Endodermal cell (in vitro differentiated cells): ENCODE measurements around the gene KIAA0513. TPM values are rescaled to one million over a fixed set of nuclear protein-coding genes. Genes with fewer than 3 reads are reported as not detected.

Experiments
- DNase-seq: peaks from one replicate; pipeline ENCODE4 v3.0.0-alpha.2; 2017
- H3K27ac ChIP-seq: 2 replicates; pipeline ENCODE4 v1.5.1; 2013; ENCODE audit warnings: mild to moderate bottlenecking, low read depth, low read length, moderate library complexity
- H3K27me3 ChIP-seq: 2 replicates; pipeline ENCODE4 v1.6.1; 2013; ENCODE audit warnings: mild to moderate bottlenecking, low read length, moderate library complexity; ENCODE audit not compliant: insufficient read depth, control insufficient read depth, poor library complexity, severe bottlenecking
- H3K36me3 ChIP-seq: 2 replicates; pipeline ENCODE4 v1.7.0; 2013; ENCODE audit warnings: mild to moderate bottlenecking, low read length, moderate library complexity; ENCODE audit not compliant: control insufficient read depth, insufficient read depth
- H3K4me1 ChIP-seq: one replicate; pipeline ENCODE4 v1.7.0; 2013; ENCODE audit warnings: low read length; ENCODE audit not compliant: control insufficient read depth, insufficient read depth
- H3K4me3 ChIP-seq: 2 replicates; pipeline ENCODE4 v1.5.1; 2013; ENCODE audit warnings: mild to moderate bottlenecking, low read length, moderate library complexity
- H3K9ac ChIP-seq: 2 replicates; pipeline ENCODE4 v1.6.1; 2013; ENCODE audit warnings: mild to moderate bottlenecking, low read length, moderate library complexity; ENCODE audit not compliant: poor library complexity, severe bottlenecking; ENCODE audit errors: extremely low read depth
- H3K9me3 ChIP-seq: 2 replicates; pipeline ENCODE4 v1.6.1; 2013; ENCODE audit warnings: mild to moderate bottlenecking, low read length, moderate library complexity; ENCODE audit not compliant: control insufficient read depth
- H3K27ac Mint-ChIP-seq: 2 replicates; pipeline ENCODE4 v1.8.0; 2020; ENCODE audit warnings: mixed read lengths
- H3K27me3 Mint-ChIP-seq: 2 replicates; pipeline ENCODE4 v1.8.0; 2021; ENCODE audit warnings: mild to moderate bottlenecking, mixed read lengths; ENCODE audit not compliant: insufficient read depth
- H3K36me3 Mint-ChIP-seq: 2 replicates; pipeline ENCODE4 v1.8.0; 2020; ENCODE audit warnings: low read depth, mixed read lengths
- H3K4me1 Mint-ChIP-seq: 2 replicates; pipeline ENCODE4 v1.8.0; 2020; ENCODE audit warnings: mixed read lengths
- H3K4me3 Mint-ChIP-seq: 2 replicates; pipeline ENCODE4 v1.8.0; 2020; ENCODE audit warnings: mild to moderate bottlenecking, moderate library complexity, mixed read lengths
- H3K9me3 Mint-ChIP-seq: 2 replicates; pipeline ENCODE4 v1.8.0; 2020; ENCODE audit warnings: mild to moderate bottlenecking, mixed read lengths
- CTCF ChIP-seq: fragments of 200-600 bp; sonication (generic); conservative IDR thresholded peaks from 2 replicates; pipeline ENCODE4 v1.5.0; 2021; ENCODE audit warnings: antibody characterized with exemption, mild to moderate bottlenecking
- WGBS, 2 experiments: methylation state at CpG; one replicate each; pipeline versions ENCODE4 v1.1.5 to v1.1.7; 2013; ENCODE audit warnings: missing lambda C conversion rate in 2 of 2, mixed read lengths in 1 of 2; ENCODE audit not compliant: insufficient coverage in 1 of 2, insufficient read length in 1 of 2; 5-methylcytosine and 5-hydroxymethylcytosine counted together
- total RNA-seq, 2 donors: library from RNA; stranded (reverse); fragmentation: NEBNext Ultra II Directional in 1 of 2; extraction: Animal tissue kit (Norgen Biotek cat#: 25700) in 1 of 2; gene quantifications; 2 replicates in 1 of 2; 3 replicates in 1 of 2; pipeline ENCODE4 v1.2.1, GENCODE V29; 2021

Gene KIAA0513
- total RNA-seq, 2 donors from 2014 or later, result 9.2 to 16.0 TPM

GRCh38 chr16:85069171-85069570 lies 41.6 kb downstream of the KIAA0513 start:
- DNase-seq, result no peak
- H3K36me3 Mint-ChIP-seq, result peaks cover 14% of the 10 kb centered on the region
- H3K4me1 Mint-ChIP-seq, result no peaks in the 10 kb centered on the region
- no peak overlapping the region for H3K27ac Mint-ChIP-seq
- Histone ChIP-seq H3K9me3 (no peaks in the 10 kb centered on the region), H3K36me3 (no peaks in the 10 kb centered on the region), H3K9ac (no peak overlapping the region), H3K4me1 (no peaks in the 10 kb centered on the region), H3K4me3 (no peak overlapping the region), H3K27ac (no peak overlapping the region), H3K27me3 (no peaks in the 10 kb centered on the region)
- H3K4me3 Mint-ChIP-seq, result no peak overlapping the region
- no peaks in the 10 kb centered on the region for H3K9me3 Mint-ChIP-seq
- no peak for TF ChIP-seq CTCF
- WGBS, 2 experiments, result 86 to 93% methylated on average over 6 to 7 of the region's 7 CpGs
- H3K27me3 Mint-ChIP-seq, result no peaks in the 10 kb centered on the region

- H3K27me3 ChIP-seq, result no peaks in the 10 kb centered on the region
- 93 to 96% methylated on average over 6 to 7 of the region's 8 CpGs for WGBS, 2 experiments
- no peak overlapping the region for H3K4me3 ChIP-seq
- Mint-ChIP-seq H3K27ac (no peak overlapping the region), H3K4me1 (no peaks in the 10 kb centered on the region), H3K9me3 (no peaks in the 10 kb centered on the region), H3K36me3 (peaks cover 19% of the 10 kb centered on the region), H3K4me3 (no peak overlapping the region), H3K27me3 (no peaks in the 10 kb centered on the region)
- no peak for DNase-seq
- no peaks in the 10 kb centered on the region for H3K9me3 ChIP-seq
- H3K4me1 ChIP-seq, result no peaks in the 10 kb centered on the region
- H3K36me3 ChIP-seq, result no peaks in the 10 kb centered on the region
- no peak overlapping the region for H3K27ac ChIP-seq
- H3K9ac ChIP-seq, result no peak overlapping the region
- TF ChIP-seq CTCF, result no peak
These were observed 44.7 kb downstream of the KIAA0513 start for GRCh38 chr16:85072076-85072860.

GRCh38 chr16:85072947-85073346 lies 45.4 kb downstream of the KIAA0513 start:
- TF ChIP-seq CTCF, result no peak
- Histone ChIP-seq H3K36me3 (no peaks in the 10 kb centered on the region), H3K4me1 (no peaks in the 10 kb centered on the region), H3K9me3 (no peaks in the 10 kb centered on the region), H3K27ac (no peak overlapping the region), H3K27me3 (no peaks in the 10 kb centered on the region), H3K4me3 (no peak overlapping the region), H3K9ac (no peak overlapping the region)
- Mint-ChIP-seq H3K4me1 (no peaks in the 10 kb centered on the region), H3K27me3 (no peaks in the 10 kb centered on the region), H3K9me3 (no peaks in the 10 kb centered on the region), H3K27ac (no peak overlapping the region), H3K4me3 (no peak overlapping the region), H3K36me3 (peaks cover 17% of the 10 kb centered on the region)
- WGBS, 2 experiments, result 93 to 95% methylated on average over 11 of the region's 13 CpGs
- DNase-seq, result no peak
